Chondrocyte (in vitro differentiated cells): ENCODE results near the gene PCDHGA3. TPM values are rescaled to one million over a fixed set of nuclear protein-coding genes. Genes with fewer than 3 reads are reported as not detected.
A peak's percentile ranks its signal among the peaks of the same experiment; 100 is the strongest.
"Not testable (repeated sequence)": the region's sequence is repeated elsewhere in the genome, so short reads cannot be mapped to it uniquely, and the experiment has no call there.

ENCODE experiments used
- DNase-seq: peaks from one replicate; pipeline ENCODE4 v3.0.0; 2021; ENCODE audit warnings: mixed read lengths, low spot score
- H3K27ac Mint-ChIP-seq: one replicate; pipeline ENCODE4 v1.8.0; 2021; ENCODE audit warnings: mild to moderate bottlenecking, moderate library complexity, mixed read lengths; ENCODE audit not compliant: unreplicated experiment
- H3K27me3 Mint-ChIP-seq: 2 replicates; pipeline ENCODE4 v1.8.0; 2021; ENCODE audit warnings: low read depth, mixed read lengths
- H3K36me3 Mint-ChIP-seq: 2 replicates; pipeline ENCODE4 v1.8.0; 2021; ENCODE audit warnings: low read depth, mixed read lengths
- H3K4me1 Mint-ChIP-seq: 2 replicates; pipeline ENCODE4 v1.8.0; 2021; ENCODE audit warnings: low read depth, mild to moderate bottlenecking, mixed read lengths
- H3K4me3 Mint-ChIP-seq: one replicate; pipeline ENCODE4 v1.8.0; 2021; ENCODE audit warnings: mild to moderate bottlenecking, moderate library complexity, mixed read lengths; ENCODE audit not compliant: unreplicated experiment
- H3K9me3 Mint-ChIP-seq: 2 replicates; pipeline ENCODE4 v1.8.0; 2021; ENCODE audit warnings: low read depth, mixed read lengths
- CTCF ChIP-seq: fragments of 200-600 bp; sonication (generic); IDR thresholded peaks from 2 replicates; pipeline ENCODE4 v1.5.0; 2021; ENCODE audit warnings: antibody characterized with exemption, mild to moderate bottlenecking, moderate library complexity
- total RNA-seq: library from RNA; stranded (reverse); gene quantifications from 3 replicates; pipeline ENCODE4 v1.2.1, GENCODE V29; 2021

Gene PCDHGA3
- total RNA-seq, 1 donor from 2014 or later = 0.12 TPM

- TF ChIP-seq CTCF = no peak
- no peak overlapping the region for H3K4me3 Mint-ChIP-seq
- peaks cover 42% of the 10 kb centered on the region for H3K9me3 Mint-ChIP-seq
- H3K27ac Mint-ChIP-seq = no peak overlapping the region
- no peak for DNase-seq
- peaks cover 7% of the 10 kb centered on the region for H3K36me3 Mint-ChIP-seq
- H3K27me3 Mint-ChIP-seq = no peaks in the 10 kb centered on the region
- H3K4me1 Mint-ChIP-seq = no peaks in the 10 kb centered on the region
These were observed 15.4 kb upstream of the PCDHGA3 start for GRCh38 chr5:141328231-141328630.

- Mint-ChIP-seq H3K4me1 (no peaks in the 10 kb centered on the region), H3K9me3 (peaks cover 52% of the 10 kb centered on the region), H3K27ac (no peak within 1 kb of the TSS), H3K4me3 (no peak within 1 kb of the TSS), H3K27me3 (no peaks in the 10 kb centered on the region), H3K36me3 (peaks cover 9% of the 10 kb centered on the region)
- peak; percentile 21 for TF ChIP-seq CTCF
- no peak for DNase-seq
These were observed 13.1 kb upstream of the PCDHGA3 start, which contains the start of gene PCDHGA1 for GRCh38 chr5:141330299-141331080. Gene PCDHGA1 (plus strand): TSS chr5:141330514.

GRCh38 chr5:141332571-141332970, 11.1 kb upstream of the PCDHGA3 start:
- H3K4me1 Mint-ChIP-seq, DNase-seq, H3K27ac Mint-ChIP-seq, H3K36me3 Mint-ChIP-seq, H3K27me3 Mint-ChIP-seq, H3K4me3 Mint-ChIP-seq: not testable (repeated sequence)
- H3K9me3 Mint-ChIP-seq = peaks cover 54% of the 10 kb centered on the region

GRCh38 chr5:141338538-141339306, 4.9 kb upstream of the PCDHGA3 start, which contains the start of gene PCDHGA2:
Gene PCDHGA2 (plus strand): TSS chr5:141338760.
- Mint-ChIP-seq H3K9me3 (peaks cover 58% of the 10 kb centered on the region), H3K27ac (no peak within 1 kb of the TSS), H3K36me3 (peaks cover 2% of the 10 kb centered on the region), H3K27me3 (no peaks in the 10 kb centered on the region), H3K4me3 (no peak within 1 kb of the TSS), H3K4me1 (no peaks in the 10 kb centered on the region)
- TF ChIP-seq CTCF = peak; percentile 25
- DNase-seq = no peak

- not testable (repeated sequence) for H3K36me3 Mint-ChIP-seq, H3K27me3 Mint-ChIP-seq, H3K4me3 Mint-ChIP-seq, H3K27ac Mint-ChIP-seq, DNase-seq, H3K4me1 Mint-ChIP-seq
- H3K9me3 Mint-ChIP-seq = peaks cover 61% of the 10 kb centered on the region
These were observed 2.8 kb upstream of the PCDHGA3 start for GRCh38 chr5:141340781-141341354.

- peaks cover 2% of the 10 kb centered on the region for H3K36me3 Mint-ChIP-seq
- H3K27me3 Mint-ChIP-seq = no peaks in the 10 kb centered on the region
- no peak for TF ChIP-seq CTCF
- DNase-seq = no peak
- peaks cover 55% of the 10 kb centered on the region for H3K9me3 Mint-ChIP-seq
- H3K27ac Mint-ChIP-seq = no peak overlapping the region
- no peaks in the 10 kb centered on the region for H3K4me1 Mint-ChIP-seq
- H3K4me3 Mint-ChIP-seq = no peak overlapping the region
These were observed 856 bp upstream of the PCDHGA3 start for GRCh38 chr5:141342773-141343172.
